K562 (cell line): Measurements from ENCODE around the gene ERICH2. TPM values are rescaled to one million over a fixed set of nuclear protein-coding genes. Genes with fewer than 3 reads are reported as not detected.

Source experiments
- ATAC-seq: fragments of 200-7000 bp; cut with Tn5 transposase; 3 replicates; pipeline ENCODE4 v1.9.1; 2020; ENCODE audit warnings: moderate library complexity
- BruUV-seq: library from RNA; stranded (reverse); fragments of 400-500 nt; replicated peaks from 2 replicates; lab custom pipeline; 2021; lab: Mats Ljungman, UMichigan
- CTCF ChIA-PET: fragments of 300-600 bp; formaldehyde crosslinking; extraction: SDS; loops from one replicate; lab custom pipeline; 2021; ENCODE audit warnings: low intra/inter-chr PET ratio; lab: Yijun Ruan, JAX
- POLR2A ChIA-PET: fragments of 300-600, 350-650 bp; sonication (Branson Sonifier 250); formaldehyde crosslinking; extraction: SDS; loops from one replicate; lab custom pipeline; 2021; ENCODE audit warnings: antibody characterized with exemption, inconsistent platforms; lab: Yijun Ruan, JAX
- DNase-seq, 4 experiments: peaks; one replicate each; pipeline versions ENCODE4 v3.0.0 to v3.0.0-alpha.2; 2011 to 2018; ENCODE audit warnings: low spot score in 3 of 4, mixed read lengths in 3 of 4; ENCODE audit errors: extremely low read depth in 1 of 4
- FAIRE-seq: peaks from 2 replicates; lab custom pipeline; 2011; peaks lifted over from hg19 to GRCh38; lab: Jason Lieb, UNC
- H2AFZ ChIP-seq: 2 replicates; pipeline ENCODE4 v1.6.0; 2011; ENCODE audit warnings: low read depth, low read length, control low read depth, inconsistent platforms
- H3K27ac ChIP-seq: fragments of 200-600 bp; 3 replicates; pipeline ENCODE4 v1.8.0; 2011; ENCODE audit warnings: low read depth, mild to moderate bottlenecking, control low read depth, inconsistent platforms, low read length, moderate library complexity, mixed read lengths; ENCODE audit errors: extremely low read depth
- H3K27me3 ChIP-seq, 2 experiments: fragments of 300-600 bp in 1 of 2; 2 replicates in 1 of 2; 3 replicates in 1 of 2; pipeline versions ENCODE4 v1.6.0 to v1.8.0; 2011; ENCODE audit warnings: inconsistent platforms in 2 of 2, low read length in 2 of 2, mild to moderate bottlenecking in 1 of 2, mixed read lengths in 1 of 2, moderate library complexity in 1 of 2; ENCODE audit not compliant: control insufficient read depth in 2 of 2, insufficient read depth in 2 of 2
- H3K36me3 ChIP-seq: fragments of 300-600 bp; 3 replicates; pipeline ENCODE4 v1.8.0; 2011; ENCODE audit warnings: mild to moderate bottlenecking, low read length, inconsistent platforms; ENCODE audit not compliant: control insufficient read depth, insufficient read depth
- H3K4me1 ChIP-seq, 2 experiments: fragments of 200-600 bp in 1 of 2; replicated peaks in 1 of 2; 2 replicates in 1 of 2; 3 replicates in 1 of 2; pipeline versions ENCODE4 v1.5.1 to v1.8.0; 2011; ENCODE audit warnings: inconsistent platforms in 2 of 2, low read length in 2 of 2, mild to moderate bottlenecking in 1 of 2, mixed read lengths in 1 of 2, moderate library complexity in 1 of 2; ENCODE audit not compliant: control insufficient read depth in 2 of 2, insufficient read depth in 2 of 2
- H3K4me2 ChIP-seq: 2 replicates; pipeline ENCODE4 v1.6.1; 2011; ENCODE audit warnings: low read length, control low read depth, inconsistent platforms, mixed read lengths; ENCODE audit not compliant: insufficient read depth
- H3K4me3 ChIP-seq: fragments of 200-600 bp; sonication (generic), shearing (Covaris generic); 2 replicates; pipeline ENCODE4 v1.5.1; 2016; ENCODE audit warnings: control low read depth, inconsistent platforms
- H3K79me2 ChIP-seq: fragments of 200-600 bp; 3 replicates; pipeline ENCODE4 v1.8.0; 2011; ENCODE audit warnings: low read length, inconsistent platforms; ENCODE audit not compliant: control insufficient read depth, insufficient read depth
- H3K9ac ChIP-seq, 2 experiments: 2 replicates each; pipeline versions ENCODE4 v1.6.0 to v1.6.1; 2011; ENCODE audit warnings: low read depth in 2 of 2, low read length in 2 of 2, control low read depth in 1 of 2, inconsistent platforms in 1 of 2, mild to moderate bottlenecking in 1 of 2, mixed read lengths in 1 of 2; ENCODE audit not compliant: insufficient read depth in 1 of 2
- H3K9me1 ChIP-seq: one replicate; pipeline ENCODE4 v1.6.0; 2011; ENCODE audit warnings: inconsistent platforms, mild to moderate bottlenecking, low read length, moderate library complexity; ENCODE audit not compliant: control insufficient read depth, insufficient read depth
- H3K9me3 ChIP-seq: replicated peaks from 2 replicates; pipeline ENCODE4 v1.5.1; 2011; ENCODE audit warnings: low read depth, low read length, inconsistent platforms; ENCODE audit not compliant: control insufficient read depth, insufficient read depth
- H4K20me1 ChIP-seq: replicated peaks from 2 replicates; pipeline ENCODE4 v1.6.1; 2011; ENCODE audit warnings: low read length, inconsistent platforms, mixed read lengths; ENCODE audit not compliant: control insufficient read depth, insufficient read depth
- ARHGAP35 ChIP-seq: fragments of 450-650 bp; IDR thresholded peaks from 2 replicates; pipeline ENCODE4 v1.6.1; 2018; ENCODE audit not compliant: partially characterized antibody
- CREB1 ChIP-seq, 2 experiments: sonication (generic) in 1 of 2; formaldehyde crosslinking in 1 of 2; IDR thresholded peaks; 2 replicates each; pipeline versions ENCODE4 v1.6.1 to v1.8.0; 2012 to 2022; ENCODE audit warnings: inconsistent platforms in 1 of 2, mild to moderate bottlenecking in 1 of 2, missing genetic modification reagents in 1 of 2, moderate library complexity in 1 of 2
- CREM ChIP-seq: IDR thresholded peaks from 2 replicates; pipeline ENCODE4 v1.6.1; 2014; ENCODE audit warnings: antibody characterized with exemption, low read depth
- NR3C1 ChIP-seq: sonication (generic); formaldehyde crosslinking; IDR thresholded peaks from 2 replicates; pipeline ENCODE4 v1.8.1; 2022; ENCODE audit warnings: missing genetic modification reagents
- PHF8 ChIP-seq: fragments of 200-600 bp; sonication (generic); IDR thresholded peaks from 2 replicates; pipeline ENCODE4 v1.6.1; 2012; ENCODE audit warnings: mixed run types, mild to moderate bottlenecking, inconsistent platforms, low read length, moderate library complexity, borderline replicate concordance
- RBM25 ChIP-seq: fragments of 200-400 bp; formaldehyde crosslinking; IDR thresholded peaks from 2 replicates; pipeline ENCODE4 v1.6.1; 2018; ENCODE audit warnings: low read length, low read depth, moderate library complexity; ENCODE audit not compliant: severe bottlenecking
- ZFX ChIP-seq: sonication (generic); formaldehyde crosslinking; IDR thresholded peaks from 2 replicates; pipeline ENCODE4 v1.8.0; 2022; ENCODE audit warnings: mild to moderate bottlenecking, missing genetic modification reagents, moderate library complexity
- ZNF121 ChIP-seq: sonication (generic); formaldehyde crosslinking; conservative IDR thresholded peaks from 2 replicates; pipeline ENCODE4 v1.8.0; 2022; ENCODE audit warnings: missing genetic modification reagents
- WGBS: fragments of 100-300 bp; shearing (Covaris generic); methylation state at CpG from one replicate; pipeline ENCODE4 v1.1.6; 2016; ENCODE audit warnings: low coverage, mixed read lengths; ENCODE audit not compliant: insufficient coverage; ENCODE audit errors: missing lambda C conversion rate; 5-methylcytosine and 5-hydroxymethylcytosine counted together
- in situ Hi-C: fragments of 300-500 bp; cut with MboI; formaldehyde crosslinking; loops from 4 replicates; pipeline ENCODE4 v1.15.0; 2018; ENCODE audit warnings: inconsistent platforms, mixed read lengths
- intact Hi-C: fragments of 100-400 bp; cut with micrococcal nuclease; formaldehyde crosslinking; loops from 2 replicates; pipeline ENCODE4 v1.14.2; 2022
- polyA plus RNA-seq, 8 experiments: library from polyadenylated mRNA; depleted of rRNA in 4 of 8; stranded (reverse) in 5 of 8; unstranded in 3 of 8; fragments of >200 nt; fragmentation: Nextera tagmentation in 2 of 8; fragmentation: Illumina TruSeq in 1 of 8; extraction: Ambion mirVana in 2 of 8; extraction: Trizol in 1 of 8; gene quantifications; 2 replicates each; pipeline versions ENCODE4 v1.2.1 to v1.2.3, GENCODE V29; 2011 to 2014; ENCODE audit warnings: inconsistent platforms in 1 of 8, missing spikeins in 1 of 8
- total RNA-seq, 7 experiments: library from RNA; depleted of rRNA in 6 of 7; stranded (reverse); fragments of >200 nt in 6 of 7; fragmentation: Illumina TruSeq in 2 of 7; extraction: Trizol in 2 of 7; gene quantifications; 2 replicates each; pipeline versions ENCODE4 v1.2.1 to v1.2.3, GENCODE V29; 2011 to 2021; ENCODE audit warnings: low replicate concordance in 1 of 7

Gene ERICH2
- total and polyA plus RNA-seq, 9 of the 15 experiments (the other 6 are each of a cell fraction or from before 2014, with no cell fraction given) = 0.85 to 2.4 (median 1.6) TPM

- TF ChIP-seq ARHGAP35 (no peak), RBM25 (peak; percentile 54), ZFX (CRISPR knock-in tag) (peak; percentile 16; the same call in 1 of the 2 replicates), ZNF121 (CRISPR knock-in tag) (peak; percentile 88)
- BruUV-seq = no TSS peak
- peaks cover 0 to 5% of the 10 kb centered on the region in 2 experiments; a peak in 2 of 5 replicates for H3K4me1 ChIP-seq
- no peaks in the 10 kb centered on the region for H3K36me3 ChIP-seq
- ATAC-seq (no peak), FAIRE-seq (no peak), DNase-seq (no peak)
- intact Hi-C loops (no loop called here), in situ Hi-C loops (no loop called here)
- H3K79me2 ChIP-seq = no peaks in the 10 kb centered on the region
- no peak overlapping the region for H2AFZ ChIP-seq
- H3K27me3 ChIP-seq = no peaks in the 10 kb centered on the region
- H3K9me3 ChIP-seq = no peaks in the 10 kb centered on the region
- ChIA-PET CTCF (no interaction called here), POLR2A (interaction anchor here (0.7 to 2.2 kb wide), 4 partner anchors 8 to 91 kb away, joined by 4 to 9 read pairs (median 5); partner anchors contain the start of gene ERICH2)
- H3K4me3 ChIP-seq = no peak overlapping the region
- no peaks in the 10 kb centered on the region for H3K9me1 ChIP-seq
- no peak overlapping the region for H3K9ac ChIP-seq
- no peaks in the 10 kb centered on the region for H4K20me1 ChIP-seq
- 52% methylated on average over 2 of the region's 2 CpGs for WGBS
- no peak overlapping the region for H3K4me2 ChIP-seq
- H3K27ac ChIP-seq = no peak overlapping the region
Measured at GRCh38 chr2:170782673-170783072, 12.5 kb downstream of the ERICH2 start.

- Histone ChIP-seq H3K79me2 (no peaks in the 10 kb centered on the region), H3K27me3 (no peaks in the 10 kb centered on the region), H3K27ac (no peak overlapping the region), H3K9me3 (no peaks in the 10 kb centered on the region), H3K4me1 (peaks cover 0 to 4% of the 10 kb centered on the region in 2 experiments; a peak in 2 of 5 replicates), H3K4me2 (no peak overlapping the region), H3K9me1 (no peaks in the 10 kb centered on the region), H4K20me1 (no peaks in the 10 kb centered on the region), H3K4me3 (no peak overlapping the region), H2AFZ (0 out of 2 replicates have a peak overlapping the region, but pooled peaks have one; percentile 25), H3K36me3 (no peaks in the 10 kb centered on the region), H3K9ac (no peak overlapping the region)
- ATAC-seq (peak; percentile 42; the same call in 2 of the 3 replicates), DNase-seq (no peak), FAIRE-seq (no peak)
- CTCF ChIA-PET = no interaction called here
- POLR2A ChIA-PET = interaction anchor here (1.4 to 2.2 kb wide), 2 partner anchors 9 to 12 kb away, joined by 4 to 9 read pairs; no protein-coding TSS in a partner anchor
- intact Hi-C loops (no loop called here), in situ Hi-C loops (no loop called here)
- no TSS peak for BruUV-seq
- WGBS = 46% methylated on average over 1 of the region's 1 CpG
- peak; percentile 71 for TF ChIP-seq CREM
- no peak for TF ChIP-seq NR3C1
- TF ChIP-seq CREB1 (IDR thresholded peaks at IDR 0.05) = peak; percentile 64; the same call in 1 of the 2 replicates
- TF ChIP-seq CREB1 (CRISPR knock-in tag; IDR thresholded peaks at IDR 0.05) = no peak
- no peak for TF ChIP-seq PHF8
Measured at GRCh38 chr2:170783549-170783948, 13.4 kb downstream of the ERICH2 start.
